GM21367 (cell line): ENCODE results near the gene DUOXA1.
"Not testable (repeated sequence)": the region's sequence is repeated elsewhere in the genome, so short reads cannot be mapped to it uniquely, and the experiment has no call there.

ENCODE experiments used
- ATAC-seq: cut with Tn5 transposase; IDR thresholded peaks from one replicate; pipeline ENCODE4 v1.9.1; 2021; ENCODE audit not compliant: unreplicated experiment

The DUOXA1 gene

DNA sequence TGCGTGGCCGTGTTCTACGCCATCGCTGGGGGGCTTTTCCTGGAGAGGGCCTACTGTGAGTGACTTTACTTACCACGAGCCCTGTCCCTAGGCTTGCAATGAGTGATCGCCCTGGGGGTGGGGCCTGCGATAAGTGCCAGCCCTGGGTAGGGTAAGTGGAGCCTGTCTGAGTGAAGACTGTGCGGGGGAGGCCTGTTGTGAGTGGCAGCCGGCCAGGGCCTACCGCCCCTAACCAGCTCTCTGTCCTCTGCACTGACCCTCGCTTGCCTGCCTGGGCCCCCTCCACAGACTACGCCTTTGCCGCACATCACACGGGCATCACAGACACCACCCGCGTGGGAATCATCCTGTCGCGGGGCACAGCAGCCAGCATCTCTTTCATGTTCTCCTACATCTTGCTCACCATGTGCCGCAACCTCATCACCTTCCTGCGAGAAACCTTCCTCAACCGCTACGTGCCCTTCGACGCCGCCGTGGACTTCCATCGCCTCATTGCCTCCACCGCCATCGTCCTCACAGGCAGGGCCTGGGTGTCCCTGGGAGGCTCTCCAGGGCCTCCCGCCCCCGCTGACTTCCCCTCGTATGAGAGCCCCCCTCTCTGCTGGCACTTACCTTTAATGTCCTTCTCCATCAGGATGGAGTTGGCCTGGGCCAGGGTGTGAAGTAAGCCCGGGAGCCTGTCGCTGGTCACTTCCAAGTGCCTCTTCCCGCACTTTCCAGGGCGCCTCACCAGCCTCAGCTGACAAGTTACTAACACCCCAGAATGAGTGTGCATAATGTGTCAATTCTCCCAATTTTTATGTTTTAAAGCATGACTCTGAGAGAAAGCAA is 22.5 kb upstream of the DUOXA1 start:
- ATAC-seq = no peak

DNA sequence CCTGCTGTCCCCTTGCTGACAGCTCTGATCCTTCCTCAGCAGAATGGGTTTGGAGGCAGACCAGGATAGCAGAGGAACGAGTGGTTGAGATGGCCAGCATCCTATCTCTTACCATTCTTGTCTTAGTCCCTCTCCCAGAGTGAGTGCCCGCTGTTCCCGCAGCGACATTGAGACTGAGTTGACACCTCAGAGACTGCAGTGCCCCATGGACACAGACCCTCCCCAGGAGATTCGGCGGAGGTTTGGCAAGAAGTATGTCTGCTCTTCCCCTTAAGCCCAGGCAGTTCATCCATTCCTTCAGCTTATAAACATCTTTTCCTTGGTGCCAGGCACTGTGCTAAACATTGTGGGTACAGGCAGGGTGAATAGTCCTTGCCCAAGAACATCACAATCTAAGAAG is 21.3 kb upstream of the DUOXA1 start:
- no peak for ATAC-seq

DNA sequence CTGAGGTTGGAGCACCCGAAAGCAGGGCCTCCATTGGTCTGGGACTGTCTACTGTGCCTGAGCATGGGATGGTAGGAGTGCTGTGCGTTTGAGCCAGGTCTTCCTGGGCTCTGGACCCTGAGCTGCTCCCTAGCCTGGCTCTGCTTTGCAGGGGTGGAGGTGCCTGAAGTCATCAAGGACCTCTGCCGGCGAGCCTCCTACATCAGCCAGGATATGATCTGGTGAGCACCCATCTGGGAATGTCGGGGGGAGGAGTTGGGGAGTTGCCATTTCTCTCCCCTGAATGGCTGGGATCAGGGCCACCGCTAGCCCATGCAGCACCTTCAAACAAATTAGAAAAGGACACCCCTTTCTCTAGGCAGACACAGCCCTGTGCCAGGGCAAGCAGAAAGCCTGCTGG is 20.8 kb upstream of the DUOXA1 start:
- no peak for ATAC-seq

DNA sequence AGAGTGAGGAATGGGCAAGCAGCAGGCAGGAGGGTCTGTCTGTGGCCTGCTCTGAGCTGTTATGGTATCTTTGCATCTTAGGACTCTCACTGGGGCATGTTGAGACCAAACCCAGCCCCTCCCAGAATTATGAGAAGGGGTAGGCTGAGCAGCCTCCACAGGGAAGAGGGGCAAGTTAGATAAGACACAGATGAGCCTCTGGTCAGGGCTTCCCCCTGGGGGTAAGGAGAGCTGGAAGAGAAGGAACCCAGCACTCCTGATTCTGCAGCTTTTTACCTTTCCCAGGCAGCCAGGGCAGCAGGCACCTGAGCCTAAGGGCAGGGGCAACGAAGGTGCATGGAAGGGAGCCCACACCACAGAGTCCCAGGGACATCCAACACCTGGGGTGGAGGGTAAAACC is 19.4 kb upstream of the DUOXA1 start:
- no peak for ATAC-seq

DNA sequence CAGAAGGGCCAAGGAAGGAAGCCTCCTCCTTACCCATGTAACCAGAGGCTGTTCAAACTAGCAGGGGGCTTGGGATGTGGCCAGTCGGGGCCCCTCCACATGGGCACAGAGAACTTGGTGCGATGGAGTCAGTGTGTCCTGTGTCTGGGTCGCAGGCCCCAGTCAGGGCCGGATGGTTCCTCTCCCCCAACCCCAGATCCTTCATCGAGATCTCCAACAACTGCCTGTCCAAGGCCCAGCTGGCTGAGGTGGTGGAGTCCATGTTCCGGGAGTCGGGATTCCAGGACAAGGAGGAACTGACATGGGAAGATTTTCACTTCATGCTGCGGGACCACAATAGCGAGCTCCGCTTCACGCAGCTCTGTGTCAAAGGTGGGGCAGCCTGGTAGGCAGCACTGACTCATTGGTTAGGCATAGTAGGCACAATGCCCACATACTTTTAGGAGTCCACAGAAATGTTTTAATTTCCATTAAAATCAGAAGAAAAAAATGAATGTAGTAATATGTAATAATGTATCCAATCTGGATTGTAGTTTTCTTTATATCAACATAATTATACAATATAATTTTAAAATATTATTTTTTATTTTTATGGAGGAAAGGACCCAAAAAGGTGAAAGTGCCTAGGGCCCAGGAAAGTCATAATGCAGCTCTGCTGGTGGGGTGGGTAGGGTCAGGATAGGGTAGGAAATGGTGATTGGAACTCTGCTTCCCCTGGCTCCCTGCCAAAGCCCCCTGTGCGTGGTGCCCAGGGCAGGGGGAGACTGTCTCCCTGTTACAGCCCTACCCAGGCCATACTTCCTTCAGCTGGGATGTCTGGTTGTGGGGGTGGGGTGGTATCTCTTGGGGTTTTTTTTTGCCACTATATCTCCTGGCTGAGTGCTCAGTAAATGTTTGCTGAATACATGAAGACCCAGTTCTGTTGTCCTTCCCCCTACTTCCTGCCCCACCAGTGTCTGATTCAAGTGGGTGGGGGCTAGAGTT is 18.7 kb upstream of the DUOXA1 start:
- ATAC-seq = no peak

DNA sequence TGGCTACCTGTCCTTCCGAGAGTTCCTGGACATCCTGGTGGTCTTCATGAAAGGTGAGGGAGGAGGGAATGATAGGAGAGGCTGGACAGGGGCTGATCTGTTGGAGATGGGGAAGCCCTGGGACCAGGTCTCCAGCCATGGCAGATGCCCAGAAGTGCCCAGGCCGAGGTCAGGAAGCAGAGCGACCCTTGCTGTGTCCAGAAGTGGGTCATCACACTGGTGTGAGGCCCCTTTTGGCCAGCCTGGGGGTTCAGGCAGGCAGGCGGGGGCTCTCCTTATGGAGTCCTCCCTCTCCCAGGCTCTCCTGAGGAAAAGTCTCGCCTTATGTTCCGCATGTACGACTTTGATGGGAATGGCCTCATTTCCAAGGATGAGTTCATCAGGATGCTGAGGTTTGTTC is 17.9 kb upstream of the DUOXA1 start:
- no peak for ATAC-seq

DNA sequence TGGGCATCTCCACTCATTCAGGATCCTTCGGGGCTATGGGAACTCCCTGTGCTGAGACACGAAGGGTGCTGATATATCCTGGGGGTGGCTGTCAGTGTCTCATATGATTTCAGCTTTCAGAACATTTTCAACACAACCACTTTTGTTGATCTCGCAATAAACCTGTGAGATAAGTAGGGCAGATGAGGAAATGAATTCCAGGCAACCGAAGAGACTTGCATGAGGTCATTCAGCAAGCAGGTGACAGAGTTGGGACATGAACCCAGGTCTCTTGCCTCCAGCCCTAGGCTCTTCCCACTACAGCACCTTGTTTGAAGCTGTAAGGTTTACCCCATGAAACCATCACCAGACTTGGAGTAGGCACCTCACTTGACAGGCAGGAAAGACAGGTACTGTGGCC is 16.7 kb upstream of the DUOXA1 start:
- ATAC-seq = no peak

DNA sequence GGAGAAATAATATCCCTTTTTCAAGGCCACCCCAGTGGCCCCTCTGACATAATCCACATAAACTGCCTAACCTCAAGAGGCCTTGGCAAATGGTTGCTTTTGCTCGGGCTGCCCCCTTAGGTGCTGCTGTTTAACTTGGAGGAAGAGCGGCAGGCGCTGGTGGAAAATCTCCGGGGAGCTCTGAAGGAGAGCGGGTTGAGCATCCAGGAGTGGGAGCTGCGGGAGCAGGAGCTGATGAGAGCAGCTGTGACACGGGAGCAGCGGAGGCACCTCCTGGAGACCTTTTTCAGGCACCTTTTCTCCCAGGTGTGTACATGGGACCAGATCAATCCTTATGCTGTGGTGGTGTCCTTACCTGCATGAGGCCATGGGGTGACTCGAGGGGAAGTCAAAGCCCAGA is 15.1 kb upstream of the DUOXA1 start:
- ATAC-seq = no peak

DNA sequence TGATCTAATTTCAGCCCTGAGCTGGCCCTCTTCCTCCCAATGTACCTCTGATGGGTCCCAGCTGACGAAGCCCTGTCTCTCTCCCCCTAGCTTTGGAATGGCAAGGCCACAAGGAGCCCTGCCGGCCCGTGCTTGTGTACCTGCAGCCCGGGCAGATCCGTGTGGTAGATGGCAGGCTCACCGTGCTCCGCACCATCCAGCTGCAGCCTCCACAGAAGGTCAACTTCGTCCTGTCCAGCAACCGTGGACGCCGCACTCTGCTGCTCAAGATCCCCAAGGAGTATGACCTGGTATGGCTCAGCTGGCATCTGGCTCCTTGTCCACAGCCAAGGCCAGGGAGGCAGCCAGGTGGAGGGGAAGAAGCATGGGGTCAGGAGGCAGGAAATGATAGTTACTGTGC is 14.3 kb upstream of the DUOXA1 start:
- no peak for ATAC-seq

DNA sequence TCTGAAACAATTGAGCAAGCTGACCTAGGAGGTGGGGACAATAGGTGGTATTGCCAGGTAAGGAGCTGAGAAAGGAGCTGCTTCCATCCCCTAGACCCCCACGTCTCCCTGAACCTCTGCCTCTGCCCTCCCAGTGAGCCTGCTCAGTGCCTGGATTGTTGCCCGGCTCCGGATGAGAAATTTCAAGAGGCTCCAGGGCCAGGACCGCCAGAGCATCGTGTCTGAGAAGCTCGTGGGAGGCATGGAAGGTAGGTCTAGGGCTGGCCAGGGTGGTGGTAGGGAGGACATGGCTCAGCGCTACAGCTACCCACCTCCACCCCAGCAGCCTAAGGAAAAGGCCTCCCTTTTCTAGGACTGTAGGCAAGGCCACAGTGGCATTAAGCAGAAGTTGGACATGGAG is 13.4 kb upstream of the DUOXA1 start:
- ATAC-seq = no peak

DNA sequence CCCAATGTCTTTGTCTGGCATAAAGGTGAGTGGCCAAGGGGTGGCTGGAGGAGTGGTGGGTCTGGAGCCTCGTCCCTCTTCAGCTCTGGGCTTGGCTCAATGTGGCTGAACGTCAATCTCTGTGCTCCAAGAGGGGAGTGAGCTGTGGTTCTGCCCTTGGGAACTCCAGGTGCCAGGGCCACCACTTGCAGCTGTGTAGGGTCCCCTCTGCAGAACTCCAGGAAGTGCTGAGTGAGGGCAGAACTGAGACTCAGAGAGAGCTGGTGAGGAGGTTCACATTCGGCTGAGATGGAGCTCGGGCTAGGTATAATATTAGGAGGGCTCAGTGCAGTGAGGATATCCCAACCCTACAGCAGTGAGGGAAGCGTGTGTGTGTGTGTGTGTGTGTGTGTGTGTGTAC is 11.7 kb upstream of the DUOXA1 start:
- no peak for ATAC-seq

DNA sequence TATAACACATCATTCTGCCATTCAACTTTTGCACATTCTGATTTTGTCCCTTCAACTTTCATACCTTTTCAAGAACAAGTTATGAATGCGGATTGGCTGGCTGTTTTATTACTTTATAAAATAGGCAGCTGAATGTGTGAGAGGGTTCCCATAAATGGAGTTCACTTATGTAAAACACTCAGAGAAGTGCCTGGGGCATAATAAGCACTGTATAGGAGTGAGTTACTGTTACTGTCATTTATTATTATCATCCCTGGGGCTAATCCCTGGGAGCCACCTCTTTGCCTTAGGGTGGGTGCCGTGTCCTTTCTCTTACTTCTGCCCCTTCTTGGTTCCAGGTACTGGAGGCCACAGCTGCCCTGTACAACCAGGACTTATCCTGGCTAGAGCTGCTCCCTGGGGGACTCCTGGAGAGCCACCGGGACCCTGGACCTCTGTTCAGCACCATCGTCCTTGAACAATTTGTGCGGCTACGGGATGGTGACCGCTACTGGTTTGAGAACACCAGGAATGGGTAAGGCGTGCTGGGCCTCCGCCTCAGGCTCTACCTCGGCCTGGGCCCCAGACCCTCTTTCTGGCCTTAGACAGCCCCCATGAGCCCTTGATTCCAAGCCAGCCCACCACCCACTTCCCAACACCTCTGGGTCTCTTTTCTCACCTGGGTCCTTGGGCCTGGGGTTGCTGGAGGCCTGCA is 11.0 kb upstream of the DUOXA1 start:
- ATAC-seq = no peak

DNA sequence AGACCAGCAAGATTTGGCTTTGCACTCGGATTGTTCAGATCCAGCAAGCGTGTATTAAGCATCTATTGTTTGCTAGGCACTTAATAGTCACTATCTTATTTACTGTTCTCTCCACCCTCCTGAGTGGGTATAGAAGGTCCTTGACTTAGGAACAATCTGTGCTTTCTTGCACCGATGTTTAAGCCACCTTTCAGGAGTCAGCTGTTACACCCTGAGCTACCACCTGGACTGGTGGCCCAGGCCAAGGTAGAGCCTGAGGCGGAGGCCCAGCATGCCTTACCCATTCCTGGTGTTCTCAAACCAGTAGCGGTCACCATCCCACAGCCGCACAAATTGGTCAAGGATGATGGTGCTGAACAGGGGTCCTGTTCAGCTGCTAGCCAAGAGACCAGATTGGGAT is 10.1 kb upstream of the DUOXA1 start:
- ATAC-seq = no peak

DNA sequence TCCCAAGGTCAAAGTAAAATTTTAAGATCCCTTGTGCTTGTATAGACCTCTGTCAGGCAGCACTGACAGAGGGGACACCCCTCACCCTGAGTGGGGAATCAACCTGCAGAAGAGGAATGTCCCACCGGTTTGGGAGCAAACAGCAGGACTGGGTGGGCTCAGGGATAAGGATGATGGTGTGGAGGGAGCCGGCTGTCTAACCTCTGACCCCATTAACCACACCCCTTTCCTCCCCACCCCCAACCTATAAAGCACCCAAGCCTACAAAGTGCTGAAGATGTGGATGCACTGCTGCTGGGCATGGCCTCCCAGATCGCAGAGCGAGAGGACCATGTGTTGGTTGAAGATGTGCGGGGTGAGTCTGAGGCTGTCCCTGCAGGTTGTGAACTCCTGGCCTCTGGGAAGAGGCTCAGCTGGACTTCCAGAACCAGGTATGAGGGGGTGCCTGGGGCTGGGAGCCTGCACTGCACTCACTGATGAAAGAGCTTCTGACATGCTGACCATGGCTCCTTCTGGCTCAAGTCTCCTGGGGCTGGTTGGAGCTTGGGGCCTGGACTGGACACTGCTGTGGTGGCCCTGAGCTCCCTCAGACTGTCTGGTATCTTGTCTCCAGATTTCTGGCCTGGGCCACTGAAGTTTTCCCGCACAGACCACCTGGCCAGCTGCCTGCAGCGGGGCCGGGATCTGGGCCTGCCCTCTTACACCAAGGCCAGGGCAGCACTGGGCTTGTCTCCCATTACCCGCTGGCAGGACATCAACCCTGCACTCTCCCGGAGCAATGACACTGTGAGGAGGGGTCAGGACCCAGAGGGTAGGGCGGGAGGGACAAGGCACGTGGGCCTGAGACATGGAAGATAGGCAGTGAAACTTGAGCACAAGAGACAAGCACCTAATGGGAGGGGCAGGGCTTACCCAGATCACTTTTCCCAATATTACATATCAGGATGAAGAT is 9.4 kb upstream of the DUOXA1 start:
- ATAC-seq = no peak

DNA sequence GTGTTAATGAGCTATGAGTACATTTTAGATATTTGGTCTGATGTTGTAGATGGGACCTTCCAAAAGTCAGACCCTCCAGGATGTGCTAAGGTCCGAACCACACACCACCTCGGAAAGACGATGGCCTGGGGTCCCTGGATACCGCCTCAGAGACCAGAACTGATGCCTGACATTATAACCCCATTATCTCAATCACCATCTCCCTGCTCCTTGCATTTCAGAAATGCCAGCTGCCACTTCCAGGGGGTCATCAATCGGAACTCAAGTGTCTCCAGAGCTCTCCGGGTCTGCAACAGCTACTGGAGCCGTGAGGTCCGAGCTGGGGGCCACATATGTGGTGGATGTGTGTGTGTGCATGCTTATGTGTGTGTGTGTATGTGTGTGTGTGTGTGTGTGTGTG is 8.0 kb upstream of the DUOXA1 start:
- ATAC-seq = no peak

DNA sequence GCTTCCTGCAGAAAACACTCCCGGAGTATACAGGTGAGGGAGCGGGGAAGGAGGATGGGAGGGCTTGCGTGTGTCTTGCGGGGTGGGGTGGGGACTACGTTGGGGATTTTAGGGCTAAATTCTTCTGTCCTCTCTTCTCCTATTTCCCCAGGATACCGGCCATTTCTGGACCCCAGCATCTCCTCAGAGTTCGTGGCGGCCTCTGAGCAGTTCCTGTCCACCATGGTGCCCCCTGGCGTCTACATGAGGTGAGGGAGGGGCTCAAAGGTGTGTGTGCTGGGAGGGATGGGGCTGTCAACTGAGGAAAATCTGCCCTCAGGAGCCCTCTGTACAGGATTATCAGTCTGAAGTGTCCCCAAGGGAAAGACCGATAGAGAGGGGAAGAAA is 6.7 kb upstream of the DUOXA1 start:
- ATAC-seq = no peak

DNA sequence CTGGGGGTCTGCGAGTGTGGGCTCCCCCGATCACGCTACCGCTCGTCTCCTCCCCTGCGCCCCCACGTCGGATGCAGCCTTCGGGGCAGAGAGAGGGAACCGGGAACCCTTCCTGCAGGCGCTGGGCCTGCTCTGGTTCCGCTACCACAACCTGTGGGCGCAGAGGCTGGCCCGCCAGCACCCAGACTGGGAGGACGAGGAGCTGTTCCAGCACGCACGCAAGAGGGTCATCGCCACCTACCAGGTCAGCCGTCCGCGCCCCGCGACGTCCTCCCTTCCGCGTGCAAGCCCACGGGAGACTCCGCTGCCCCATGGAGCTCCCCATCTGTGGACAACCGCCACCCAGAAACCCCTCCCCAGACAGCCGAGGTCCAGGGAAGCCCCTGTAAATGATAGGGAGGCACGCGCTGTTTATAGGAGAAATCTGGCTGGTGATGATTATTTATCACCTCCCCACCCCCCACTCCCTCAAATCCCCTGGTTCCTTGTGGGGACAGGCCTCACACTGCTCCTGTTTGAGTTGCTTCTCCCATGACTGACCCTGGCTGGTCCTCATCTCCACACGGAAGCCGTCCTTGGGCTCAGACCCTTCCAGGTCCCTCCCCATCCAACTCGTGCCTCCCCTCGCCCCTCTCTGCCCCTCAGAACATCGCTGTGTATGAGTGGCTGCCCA is 6.2 kb upstream of the DUOXA1 start:
- not testable (repeated sequence) for ATAC-seq

DNA sequence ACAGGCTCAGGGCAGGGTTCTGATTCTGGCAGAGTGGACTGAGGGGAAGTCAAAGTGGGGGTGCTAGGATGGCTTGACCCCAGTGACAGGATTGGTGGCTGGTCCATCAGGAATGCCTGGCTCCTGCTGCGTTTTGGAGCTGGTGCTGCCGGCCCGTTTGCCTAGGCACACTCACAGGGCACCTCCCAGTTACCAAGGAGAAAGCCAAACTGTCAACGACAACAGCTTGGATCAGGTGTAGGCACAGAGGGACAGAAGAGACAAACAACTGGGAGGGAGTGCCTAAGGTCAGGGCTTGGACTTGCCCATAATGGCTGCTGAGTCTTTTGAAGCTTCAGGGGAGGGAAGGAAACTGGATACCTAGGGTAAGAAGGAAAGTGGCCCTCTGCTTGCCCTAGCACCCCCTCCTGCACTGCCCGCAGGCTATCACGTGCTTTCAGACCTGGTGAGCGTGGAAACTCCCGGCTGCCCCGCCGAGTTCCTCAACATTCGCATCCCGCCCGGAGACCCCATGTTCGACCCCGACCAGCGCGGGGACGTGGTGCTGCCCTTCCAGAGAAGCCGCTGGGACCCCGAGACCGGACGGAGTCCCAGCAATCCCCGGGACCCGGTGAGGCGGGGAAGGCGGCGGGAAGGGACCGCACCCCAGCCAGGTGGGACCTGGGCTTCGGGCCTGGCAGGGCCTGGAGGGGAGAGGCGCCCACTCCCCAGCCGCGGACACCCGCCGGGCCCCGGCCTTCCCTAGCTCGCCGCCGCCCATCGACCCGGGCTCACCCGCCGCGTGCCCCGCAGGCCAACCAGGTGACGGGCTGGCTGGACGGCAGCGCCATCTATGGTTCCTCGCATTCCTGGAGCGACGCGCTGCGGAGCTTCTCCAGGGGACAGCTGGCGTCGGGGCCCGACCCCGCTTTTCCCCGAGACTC is 5.3 kb upstream of the DUOXA1 start:
- no peak for ATAC-seq

DNA sequence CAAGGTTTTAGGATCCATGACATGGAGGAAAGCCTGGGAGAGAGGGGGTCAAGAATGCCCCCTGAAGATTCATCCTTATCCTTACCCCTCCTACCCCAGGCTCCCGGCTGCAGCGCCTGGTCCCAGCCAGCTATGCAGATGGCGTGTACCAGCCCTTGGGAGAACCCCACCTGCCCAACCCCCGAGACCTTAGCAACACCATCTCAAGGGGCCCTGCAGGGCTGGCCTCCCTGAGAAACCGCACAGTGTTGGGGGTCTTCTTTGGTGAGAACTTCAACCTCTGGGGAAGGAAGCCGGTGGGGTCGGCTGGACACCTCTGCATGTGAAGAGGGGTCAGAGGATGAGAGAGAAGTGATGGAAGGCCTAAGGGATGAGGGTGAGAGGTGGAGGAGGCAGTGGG is 4.4 kb upstream of the DUOXA1 start:
- ATAC-seq = no peak
